Adrenal gland (tissue), 19 donors: ENCODE data around the gene RFC1. TPM values are rescaled to one million over a fixed set of nuclear protein-coding genes. Genes with fewer than 3 reads are reported as not detected.
"Not testable (repeated sequence)": the region's sequence is repeated elsewhere in the genome, so short reads cannot be mapped to it uniquely, and the experiment has no call there.

Source experiments
- DNase-seq, 7 donors: peaks; one replicate each; pipeline ENCODE4 v3.0.0-alpha.2; 2019 to 2020
- H3K27ac ChIP-seq, 5 donors: fragments of 200-600 bp; sonication (generic) in 4 of 5; 1 replicate in 3 of 5; 2 replicates in 2 of 5; pipeline versions ENCODE4 v1.5.1 to v1.8.0; 2016 to 2020; ENCODE audit warnings: mild to moderate bottlenecking in 1 of 5
- H3K27me3 ChIP-seq: fragments of 200-600 bp; 2 replicates; pipeline ENCODE4 v1.8.0; 2021
- H3K36me3 ChIP-seq, 2 donors: fragments of 200-600 bp; replicated peaks in 1 of 2; 1 replicate in 1 of 2; 2 replicates in 1 of 2; pipeline versions ENCODE4 v1.5.1 to v1.8.0; 2018 to 2022
- H3K4me1 ChIP-seq, 2 donors: fragments of 200-600 bp; replicated peaks in 1 of 2; 1 replicate in 1 of 2; 2 replicates in 1 of 2; pipeline versions ENCODE4 v1.5.1 to v1.8.0; 2018 to 2021
- H3K4me3 ChIP-seq, 4 donors: fragments of 200-600 bp; sonication (generic) in 3 of 4; one replicate each; pipeline ENCODE4 v1.5.1; 2016 to 2018
- H3K9me3 ChIP-seq, 3 donors: fragments of 200-600 bp; sonication (generic) in 1 of 3; replicated peaks in 1 of 3; 1 replicate in 2 of 3; 2 replicates in 1 of 3; pipeline versions ENCODE4 v1.5.1 to v1.8.0; 2016 to 2021
- CTCF ChIP-seq, 6 experiments: fragments of 450-650 bp in 4 of 6; fragments of 200-600 bp in 2 of 6; sonication (generic) in 1 of 6; IDR thresholded peaks; 1 replicate in 5 of 6; 2 replicates in 1 of 6; pipeline versions ENCODE4 v1.5.1 to v1.8.0; 2016 to 2021; ENCODE audit warnings: antibody characterized with exemption in 6 of 6, mild to moderate bottlenecking in 2 of 6, moderate library complexity in 1 of 6
- POLR2A ChIP-seq, 2 donors: fragments of 450-650 bp; IDR thresholded peaks; one replicate each; pipeline ENCODE4 v1.6.1; 2017; ENCODE audit warnings: antibody characterized with exemption in 2 of 2, mild to moderate bottlenecking in 2 of 2, moderate library complexity in 1 of 2
- WGBS, 4 donors: extraction: QIAGEN DNeasy Blood & Tissue Kit in 2 of 4; methylation state at CpG; one replicate each; pipeline versions ENCODE4 v1.1.5 to v1.1.7; 2013 to 2017; 5-methylcytosine and 5-hydroxymethylcytosine counted together
- intact Hi-C, 2 donors: fragments of 100-400 bp; cut with DNase I; formaldehyde crosslinking; loops; one replicate each; pipeline versions ENCODE4 v1.14.1 to v1.15.0; 2022 to 2023
- long read RNA-seq, 10 donors: library from polyadenylated mRNA in 3 of 10; unstranded in 2 of 10; stranded (forward) in 1 of 10; transcript quantifications; one replicate each; pipeline ENCODE4 v2.0.0 and lab custom pipeline, GENCODE V29; 2021 to 2026
- polyA plus RNA-seq, 3 donors: library from polyadenylated mRNA; stranded (reverse); fragments of 200-250 nt in 2 of 3; fragments of 350-450 nt in 1 of 3; fragmentation: Illumina TruSeq in 1 of 3; extraction: RNeasy Lipid Tissue Mini Kit (QIAGEN cat#74804) in 1 of 3; gene quantifications; one replicate each; pipeline ENCODE4 v1.2.3, GENCODE V29; 2013 to 2014
- total RNA-seq, 9 donors: library from RNA; depleted of rRNA in 4 of 9; stranded (reverse); fragments of >200 nt in 4 of 9; fragments of 120-200 nt in 1 of 9; fragmentation: NEBNext Ultra II Directional in 1 of 9; extraction: Animal tissue kit (Norgen Biotek cat#: 25700) in 1 of 9; gene quantifications; one replicate each; pipeline versions ENCODE4 v1.1.0 to v1.2.4, GENCODE V29; 2013 to 2023
- donor health status: healthy with polysubstance abuse.
- donor health status: Bipolar disorder and iron deficiency.
- donor health status: DM: yes; HTN: yes; CAD: no.
- donor health status: DM: no; HTN: no; CAD: no.
- donor health status: DM: no; HTN: no; CAD: no.
- donor health status: DM: yes; HTN: yes; CAD: no.

Gene RFC1
- total RNA-seq: 100 to 1,000 TPM in 1 of 9 donors, 10 to 100 TPM in 8; 32.5 to 137 (median 53.4) TPM
- 10 to 100 TPM; 13.0 to 96.5 (median 16.0) TPM for polyA plus RNA-seq
- long read RNA-seq, donor 1, full-length matches to known transcripts: 3 of 43 reads
- long read RNA-seq, donor 1, partial matches to known transcripts: 40 of 43 reads
- long read RNA-seq, donor 1, other reads (novel, unspliced or antisense): 0 of 43 reads
- long read RNA-seq, donor 2, full-length matches to known transcripts: 6 of 46 reads
- long read RNA-seq, donor 2, partial matches to known transcripts: 40 of 46 reads
- long read RNA-seq, donor 2, other reads (novel, unspliced or antisense): 0 of 46 reads
- long read RNA-seq, donor 3, full-length matches to known transcripts: 4 of 9 reads
- long read RNA-seq, donor 3, partial matches to known transcripts: 5 of 9 reads
- long read RNA-seq, donor 3, other reads (novel, unspliced or antisense): 0 of 9 reads
- long read RNA-seq, donor 4, partial matches to known transcripts: 47 of 52 reads
- long read RNA-seq, donor 4, other reads (novel, unspliced or antisense): 5 of 52 reads
- long read RNA-seq, donor 5, full-length matches to known transcripts: 64 of 84 reads
- long read RNA-seq, donor 5, partial matches to known transcripts: 10 of 84 reads
- long read RNA-seq, donor 5, other reads (novel, unspliced or antisense): 10 of 84 reads
- long read RNA-seq, donor 6, partial matches to known transcripts: 24 of 27 reads
- long read RNA-seq, donor 6, other reads (novel, unspliced or antisense): 3 of 27 reads
- long read RNA-seq, donor 7, partial matches to known transcripts: 21 of 21 reads
- long read RNA-seq, donor 7, other reads (novel, unspliced or antisense): 0 of 21 reads
- long read RNA-seq, donor 8, full-length matches to known transcripts: 2 of 65 reads
- long read RNA-seq, donor 8, partial matches to known transcripts: 49 of 65 reads
- long read RNA-seq, donor 8, other reads (novel, unspliced or antisense): 14 of 65 reads
- long read RNA-seq, donor 9, full-length matches to known transcripts: 4 of 12 reads
- long read RNA-seq, donor 9, partial matches to known transcripts: 8 of 12 reads
- long read RNA-seq, donor 9, other reads (novel, unspliced or antisense): 0 of 12 reads
- long read RNA-seq, donor 10, partial matches to known transcripts: 12 of 13 reads
- long read RNA-seq, donor 10, other reads (novel, unspliced or antisense): 0 of 13 reads

- WGBS, 4 donors: 4 to 9% (median 5%) methylated on average over 25 to 60 of the region's 60 CpGs
- Histone ChIP-seq H3K4me1 (peaks cover 19 to 30% of the 10 kb centered on the region in 2 donors), H3K9me3 (no peaks in the 10 kb centered on the region), H3K4me3 (peak within 1 kb of the TSS; percentile 79 to 96 (median 87)), H3K27ac (peak within 1 kb of the TSS; percentile 71 to 91 (median 87)), H3K27me3 (no peaks in the 10 kb centered on the region), H3K36me3 (no peaks in the 10 kb centered on the region)
- TF ChIP-seq POLR2A (IDR thresholded peaks at IDR 0.05) (peak; percentile 9 to 65), CTCF (IDR thresholded peaks at IDR 0.05) (no peak)
- DNase-seq: peak; percentile 91 to 96 (median 94)
- intact Hi-C loops: no loop called here
Observed at GRCh38 chr4:39365830-39366771, at the start of gene RFC1. TSS of gene RFC1 (minus strand) at chr4:39366362. CDS start at chr4:39366241, 121 bp downstream.

- peak in 1 of 7 donors; percentile 12 for DNase-seq
- TF ChIP-seq CTCF (IDR thresholded peaks at IDR 0.05) (no peak), POLR2A (IDR thresholded peaks at IDR 0.05) (no peak)
- Histone ChIP-seq H3K4me1 (no peaks in the 10 kb centered on the region), H3K9me3 (no peaks in the 10 kb centered on the region), H3K27me3 (no peaks in the 10 kb centered on the region), H3K4me3 (no peak overlapping the region), H3K27ac (no peak overlapping the region), H3K36me3 (no peaks in the 10 kb centered on the region)
- intact Hi-C loops: no loop called here
- 37 to 43% (median 42%) methylated on average over 2 of the region's 2 CpGs for WGBS, 4 donors
Observed at GRCh38 chr4:39415678-39416283, 49.6 kb upstream of the RFC1 start.

GRCh38 chr4:39411561-39411960, 45.4 kb upstream of the RFC1 start:
- H3K27ac ChIP-seq, intact Hi-C loops, H3K9me3 ChIP-seq, H3K4me1 ChIP-seq, DNase-seq, H3K4me3 ChIP-seq, H3K27me3 ChIP-seq, H3K36me3 ChIP-seq: not testable (repeated sequence)
- WGBS, 4 donors: 86 to 96% (median 90%) methylated on average over 8 of the region's 8 CpGs

- Histone ChIP-seq H3K36me3 (no peaks in the 10 kb centered on the region), H3K27me3 (no peaks in the 10 kb centered on the region), H3K9me3 (no peaks in the 10 kb centered on the region), H3K4me3 (no peak overlapping the region), H3K4me1 (no peaks in the 10 kb centered on the region), H3K27ac (no peak overlapping the region)
- no peak for DNase-seq
- intact Hi-C loops: no loop called here
- TF ChIP-seq CTCF (IDR thresholded peaks at IDR 0.05) (peak; percentile 22 to 45 (median 38)), POLR2A (IDR thresholded peaks at IDR 0.05) (no peak)
- WGBS, 4 donors: 17 to 26% (median 22%) methylated on average over 5 of the region's 5 CpGs
Observed at GRCh38 chr4:39410415-39410814, 44.3 kb upstream of the RFC1 start.
